GM12864 (cell line): ENCODE measurements around the gene SPATC1L.

Experiments used
- DNase-seq: peaks from one replicate; pipeline ENCODE4 v3.0.0-alpha.2; 2011; ENCODE audit warnings: low read depth
- H3K4me3 ChIP-seq: 2 replicates; pipeline ENCODE4 v1.5.1; 2011; ENCODE audit warnings: mild to moderate bottlenecking, low read depth, low read length, control low read depth
- TF ChIP-seq, protein P1 (sequence below): IDR thresholded peaks from 2 replicates; pipeline ENCODE4 v1.5.1; 2011; ENCODE audit warnings: low read depth, mild to moderate bottlenecking, moderate library complexity, low read length, control low read depth, inconsistent platforms; ENCODE audit errors: missing control alignments

The SPATC1L gene

DNA sequence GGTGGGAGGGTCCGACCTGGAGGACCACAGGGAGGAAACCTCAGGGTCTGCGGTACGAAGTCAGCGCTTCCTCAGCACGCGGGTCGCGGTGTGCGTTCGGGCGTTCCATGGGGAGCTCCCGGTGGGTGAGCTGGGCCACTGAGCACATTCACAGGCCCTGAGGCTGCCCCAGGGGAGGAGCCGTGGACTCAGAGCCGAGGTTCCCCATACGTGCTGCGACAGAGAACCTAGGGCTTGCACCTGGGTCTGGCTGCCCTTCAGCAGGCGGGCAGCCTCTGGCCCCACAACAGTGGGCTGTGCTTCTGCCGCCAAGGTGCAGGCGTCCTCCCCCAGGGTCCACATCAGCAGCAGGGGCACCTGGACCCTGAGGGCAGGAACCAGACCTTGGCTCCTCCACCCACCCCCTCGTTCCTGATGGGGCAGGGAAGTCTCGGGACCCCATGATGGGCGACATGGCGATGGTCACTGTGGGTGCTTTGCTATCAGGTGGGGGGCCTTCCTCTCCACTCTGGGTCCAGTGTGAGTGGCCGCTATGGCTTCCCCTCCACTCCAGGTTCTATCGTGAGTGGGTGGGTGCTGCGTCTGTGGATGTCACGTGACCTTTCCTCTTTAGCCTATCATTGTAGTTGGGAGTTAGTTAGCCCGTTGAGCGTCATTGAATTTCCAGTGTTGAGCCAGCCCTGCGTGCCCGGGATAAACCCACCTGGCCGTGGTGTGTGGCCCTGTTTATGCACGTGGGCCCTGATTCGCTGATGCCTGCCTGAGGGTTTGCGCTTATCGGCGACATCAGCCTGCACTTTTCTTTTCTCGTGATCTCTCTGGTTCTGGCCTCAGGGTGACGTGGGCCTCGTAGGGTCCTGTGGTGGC is 56.8 kb downstream of the SPATC1L start:
- TF ChIP-seq, protein P1, sequence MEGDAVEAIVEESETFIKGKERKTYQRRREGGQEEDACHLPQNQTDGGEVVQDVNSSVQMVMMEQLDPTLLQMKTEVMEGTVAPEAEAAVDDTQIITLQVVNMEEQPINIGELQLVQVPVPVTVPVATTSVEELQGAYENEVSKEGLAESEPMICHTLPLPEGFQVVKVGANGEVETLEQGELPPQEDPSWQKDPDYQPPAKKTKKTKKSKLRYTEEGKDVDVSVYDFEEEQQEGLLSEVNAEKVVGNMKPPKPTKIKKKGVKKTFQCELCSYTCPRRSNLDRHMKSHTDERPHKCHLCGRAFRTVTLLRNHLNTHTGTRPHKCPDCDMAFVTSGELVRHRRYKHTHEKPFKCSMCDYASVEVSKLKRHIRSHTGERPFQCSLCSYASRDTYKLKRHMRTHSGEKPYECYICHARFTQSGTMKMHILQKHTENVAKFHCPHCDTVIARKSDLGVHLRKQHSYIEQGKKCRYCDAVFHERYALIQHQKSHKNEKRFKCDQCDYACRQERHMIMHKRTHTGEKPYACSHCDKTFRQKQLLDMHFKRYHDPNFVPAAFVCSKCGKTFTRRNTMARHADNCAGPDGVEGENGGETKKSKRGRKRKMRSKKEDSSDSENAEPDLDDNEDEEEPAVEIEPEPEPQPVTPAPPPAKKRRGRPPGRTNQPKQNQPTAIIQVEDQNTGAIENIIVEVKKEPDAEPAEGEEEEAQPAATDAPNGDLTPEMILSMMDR: no peak
- no peak for DNase-seq
- H3K4me3 ChIP-seq: no peak overlapping the region

DNA sequence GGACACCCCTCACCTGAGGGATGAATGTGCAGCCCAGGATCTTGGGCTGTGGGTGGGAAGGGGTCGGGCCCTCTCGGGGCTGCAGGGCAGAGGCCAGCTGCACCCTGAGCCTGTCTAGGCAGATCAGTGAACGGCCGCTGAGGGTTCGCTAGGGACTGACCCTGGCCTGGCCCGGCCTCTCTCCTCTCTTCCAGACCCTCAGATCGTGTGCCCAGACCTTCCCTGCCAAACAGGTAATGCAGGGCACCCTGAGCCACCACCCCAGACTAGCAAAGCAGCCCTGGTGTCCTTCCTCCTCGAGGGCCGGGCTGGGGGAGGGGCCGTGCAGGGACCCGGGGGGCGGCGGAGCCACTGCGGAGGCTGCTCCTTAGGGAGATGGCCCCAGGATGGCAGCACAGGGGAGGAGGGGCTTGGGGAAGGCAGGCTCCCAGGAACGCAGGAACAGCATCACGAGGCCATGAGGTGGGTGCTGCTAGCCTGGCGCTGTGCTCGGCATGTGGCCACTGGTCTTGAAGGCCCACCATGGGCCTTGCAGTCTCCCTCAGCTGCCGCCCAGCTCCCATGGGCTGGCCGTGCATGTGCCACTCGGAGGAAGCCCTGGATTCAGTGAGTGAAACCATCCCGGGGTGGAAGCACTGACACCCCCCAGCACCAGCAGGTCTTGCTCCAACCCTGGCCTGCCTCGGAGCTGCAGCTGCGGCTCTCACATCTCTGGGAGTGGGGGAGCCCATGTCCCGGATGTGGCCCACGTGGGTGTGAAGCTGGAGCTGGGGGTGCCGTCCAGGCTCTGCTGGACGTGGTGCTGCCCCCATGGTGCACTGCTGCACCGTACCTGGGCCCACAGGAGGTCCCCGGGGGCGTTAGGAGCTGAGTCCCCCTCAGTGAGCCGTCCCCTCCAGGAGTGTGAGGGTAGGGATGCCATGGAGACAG is 57.7 kb downstream of the SPATC1L start:
- H3K4me3 ChIP-seq: no peak overlapping the region
- TF ChIP-seq, protein P1: no peak
- DNase-seq: no peak

DNA sequence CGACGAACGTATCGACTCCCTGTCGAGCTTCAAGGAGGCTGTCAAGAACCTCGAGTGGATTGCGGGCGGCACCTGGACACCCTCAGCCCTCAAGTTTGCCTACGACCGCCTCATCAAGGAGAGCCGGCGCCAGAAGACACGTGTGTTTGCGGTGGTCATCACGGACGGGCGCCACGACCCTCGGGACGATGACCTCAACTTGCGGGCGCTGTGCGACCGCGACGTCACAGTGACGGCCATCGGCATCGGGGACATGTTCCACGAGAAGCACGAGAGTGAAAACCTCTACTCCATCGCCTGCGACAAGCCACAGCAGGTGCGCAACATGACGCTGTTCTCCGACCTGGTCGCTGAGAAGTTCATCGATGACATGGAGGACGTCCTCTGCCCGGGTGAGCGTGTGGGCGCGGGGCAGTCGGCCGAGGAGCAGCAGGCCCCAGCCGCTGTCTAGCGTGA is 58.4 kb downstream of the SPATC1L start:
- DNase-seq: no peak
- no peak overlapping the region for H3K4me3 ChIP-seq
- TF ChIP-seq, protein P1: no peak

DNA sequence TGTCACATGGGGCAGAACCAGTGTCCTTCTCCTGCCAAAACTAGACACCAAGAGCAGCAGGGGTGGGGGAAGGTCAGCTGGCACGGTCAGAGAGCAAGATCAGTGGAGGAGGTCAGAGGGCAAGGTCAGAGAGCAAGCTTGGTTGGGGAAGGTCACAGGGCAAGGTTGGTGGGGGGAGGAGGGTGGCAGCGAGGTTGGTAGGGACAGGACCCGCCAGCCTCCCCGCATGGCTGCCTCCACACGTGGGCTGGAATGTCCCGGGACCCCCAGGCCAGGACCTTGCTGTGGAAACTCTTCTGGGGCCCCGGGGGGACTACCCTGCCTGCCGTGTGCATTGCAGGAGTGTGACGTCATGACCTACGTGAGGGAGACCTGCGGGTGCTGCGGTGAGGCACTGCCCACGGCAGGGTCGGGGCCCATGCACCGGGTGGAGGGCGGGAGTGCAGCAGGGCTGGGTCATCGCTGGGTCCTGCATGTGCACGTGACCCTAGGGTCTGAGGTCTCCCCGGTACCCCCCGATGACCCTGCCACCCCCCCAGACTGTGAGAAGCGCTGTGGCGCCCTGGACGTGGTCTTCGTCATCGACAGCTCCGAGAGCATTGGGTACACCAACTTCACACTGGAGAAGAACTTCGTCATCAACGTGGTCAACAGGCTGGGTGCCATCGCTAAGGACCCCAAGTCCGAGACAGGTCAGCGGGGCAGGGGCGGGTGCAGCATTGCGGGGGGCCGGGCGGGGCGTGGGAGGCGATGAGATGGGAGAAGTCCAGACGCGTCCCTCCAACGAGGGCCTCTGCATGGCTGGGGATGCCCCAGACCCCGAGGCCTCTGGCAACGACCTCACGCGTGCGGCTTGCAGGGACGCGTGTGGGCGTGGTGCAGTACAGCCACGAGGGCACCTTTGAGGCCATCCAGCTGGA is 59.1 kb downstream of the SPATC1L start:
- no peak overlapping the region for H3K4me3 ChIP-seq
- TF ChIP-seq, protein P1: no peak
- DNase-seq: no peak

DNA sequence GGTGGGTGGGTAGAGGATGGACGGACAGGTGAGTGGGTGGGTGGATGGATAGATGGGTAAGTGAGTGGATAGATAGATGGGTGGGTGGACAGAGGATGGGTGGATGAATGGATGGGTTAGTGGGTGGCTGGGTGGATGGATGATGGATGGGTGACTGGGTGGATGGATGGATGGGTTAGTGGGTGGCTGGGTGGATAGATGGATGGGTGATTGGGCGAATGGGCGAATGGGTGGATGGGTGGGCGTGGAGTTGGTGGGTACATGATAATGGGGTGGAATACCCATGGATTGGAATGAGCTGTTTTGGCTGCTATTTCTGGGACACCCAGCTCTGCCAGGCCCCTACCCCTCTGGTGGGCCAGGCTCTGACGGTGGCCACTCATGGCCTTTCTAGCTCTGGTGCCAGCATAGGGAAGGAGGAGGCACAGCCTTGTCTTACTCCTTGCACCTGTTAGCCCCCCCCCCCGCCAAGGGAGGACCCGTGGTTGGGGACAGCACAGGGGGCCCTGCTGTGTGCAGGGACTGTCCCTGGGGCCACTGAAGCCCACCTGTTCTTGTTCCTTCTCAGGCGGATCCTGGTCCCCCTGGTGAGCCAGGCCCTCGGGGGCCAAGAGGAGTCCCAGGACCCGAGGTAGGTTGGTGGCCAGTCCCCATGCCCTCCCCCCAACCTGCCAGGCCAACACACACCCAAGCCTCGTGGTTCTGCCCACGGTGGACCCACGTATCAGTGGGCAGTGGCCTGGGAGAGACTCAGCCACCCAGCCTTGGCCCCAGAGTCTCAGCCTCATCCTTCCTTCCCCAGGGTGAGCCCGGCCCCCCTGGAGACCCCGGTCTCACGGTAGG is 60.0 kb downstream of the SPATC1L start:
- no peak overlapping the region for H3K4me3 ChIP-seq
- TF ChIP-seq, protein P1: no peak
- no peak for DNase-seq
